Upper lobe of right lung (tissue), 1 donor: ENCODE measurements around the gene SOSTDC1. TPM values are rescaled to one million over a fixed set of nuclear protein-coding genes. Genes with fewer than 3 reads are reported as not detected.
A peak's percentile ranks its signal among the peaks of the same experiment; 100 is the strongest.

Experiments used
- ATAC-seq: fragments of 200-7000 bp; cut with Tn5 transposase; one replicate; pipeline ENCODE4 v1.9.1; 2020; ENCODE audit warnings: mild to moderate bottlenecking, moderate library complexity
- DNase-seq: peaks from one replicate; pipeline ENCODE4 v3.0.0-alpha.2; 2020
- H3K27ac ChIP-seq: fragments of 200-600 bp; one replicate; pipeline ENCODE4 v1.8.0; 2022
- H3K27me3 ChIP-seq: fragments of 200-600 bp; one replicate; pipeline ENCODE4 v1.8.0; 2022; ENCODE audit warnings: mild to moderate bottlenecking
- H3K36me3 ChIP-seq: fragments of 200-600 bp; one replicate; pipeline ENCODE4 v1.8.0; 2022
- H3K4me1 ChIP-seq: fragments of 200-600 bp; one replicate; pipeline ENCODE4 v1.8.0; 2022
- H3K4me3 ChIP-seq: fragments of 200-600 bp; one replicate; pipeline ENCODE4 v1.8.0; 2022; ENCODE audit warnings: mild to moderate bottlenecking
- H3K9me3 ChIP-seq: fragments of 200-600 bp; one replicate; pipeline ENCODE4 v1.8.0; 2022
- CTCF ChIP-seq: fragments of 200-600 bp; IDR thresholded peaks from one replicate; pipeline ENCODE4 v1.8.0; 2022; ENCODE audit warnings: antibody characterized with exemption
- intact Hi-C: fragments of 100-400 bp; cut with DNase I; formaldehyde crosslinking; loops from one replicate; pipeline ENCODE4 v1.11.0; 2022
- total RNA-seq: library from RNA; stranded (reverse); fragmentation: NEBNext Ultra II Directional; extraction: Animal tissue kit (Norgen Biotek cat#: 25700); gene quantifications from one replicate; pipeline ENCODE4 v1.2.1, GENCODE V29; 2021
- donor health status: DM: no; HTN: yes; CAD: no; lungs with severe emphysema.

Gene SOSTDC1
- total RNA-seq, 1 donor from 2014 or later = 3.7 TPM

GRCh38 chr7:16430133-16430532 lies 35.4 kb downstream of the SOSTDC1 start:
- intact Hi-C loops = no loop called here

GRCh38 chr7:16428672-16429071 lies 36.9 kb downstream of the SOSTDC1 start:
- ATAC-seq (peak; percentile 60), DNase-seq (no peak)
- no peak overlapping the region for H3K4me3 ChIP-seq
- no peaks in the 10 kb centered on the region for H3K27me3 ChIP-seq
- no peaks in the 10 kb centered on the region for H3K4me1 ChIP-seq
- no peaks in the 10 kb centered on the region for H3K9me3 ChIP-seq
- H3K36me3 ChIP-seq = no peaks in the 10 kb centered on the region
- H3K27ac ChIP-seq = no peak overlapping the region
- intact Hi-C loops = no loop called here
- no peak for TF ChIP-seq CTCF

More at GRCh38 chr7:16430133-16430532, 35.4 kb downstream of the SOSTDC1 start:
- Histone ChIP-seq H3K27me3 (no peaks in the 10 kb centered on the region), H3K4me3 (no peak overlapping the region), H3K4me1 (no peaks in the 10 kb centered on the region), H3K27ac (no peak overlapping the region), H3K36me3 (no peaks in the 10 kb centered on the region), H3K9me3 (no peaks in the 10 kb centered on the region)
- DNase-seq = no peak
- ATAC-seq = no peak
- TF ChIP-seq CTCF = no peak

GRCh38 chr7:16428182-16428581 lies 37.4 kb downstream of the SOSTDC1 start:
- ATAC-seq (no peak), DNase-seq (no peak)
- H3K4me1 ChIP-seq = no peaks in the 10 kb centered on the region
- H3K36me3 ChIP-seq = no peaks in the 10 kb centered on the region
- intact Hi-C loops = no loop called here
- H3K27me3 ChIP-seq = no peaks in the 10 kb centered on the region
- TF ChIP-seq CTCF = no peak
- H3K27ac ChIP-seq = no peak overlapping the region
- no peaks in the 10 kb centered on the region for H3K9me3 ChIP-seq
- H3K4me3 ChIP-seq = no peak overlapping the region

- no peak for ATAC-seq
- no peak overlapping the region for H3K27ac ChIP-seq
- intact Hi-C loops = no loop called here
- TF ChIP-seq CTCF = no peak
- H3K27me3 ChIP-seq = no peaks in the 10 kb centered on the region
- H3K9me3 ChIP-seq = no peaks in the 10 kb centered on the region
- no peak for DNase-seq
- peaks cover 18% of the 10 kb centered on the region for H3K4me1 ChIP-seq
- no peaks in the 10 kb centered on the region for H3K36me3 ChIP-seq
- H3K4me3 ChIP-seq = no peak overlapping the region
Observed at GRCh38 chr7:16423761-16424160, 41.8 kb downstream of the SOSTDC1 start.

- H3K4me1 ChIP-seq = peaks cover 18% of the 10 kb centered on the region
- H3K4me3 ChIP-seq = no peak overlapping the region
- no peaks in the 10 kb centered on the region for H3K27me3 ChIP-seq
- no peaks in the 10 kb centered on the region for H3K9me3 ChIP-seq
- DNase-seq (no peak), ATAC-seq (no peak)
- intact Hi-C loops = no loop called here
- peak overlapping the region; percentile 97 for H3K27ac ChIP-seq
- no peak for TF ChIP-seq CTCF
- no peaks in the 10 kb centered on the region for H3K36me3 ChIP-seq
Observed at GRCh38 chr7:16422917-16423316, 42.6 kb downstream of the SOSTDC1 start.

GRCh38 chr7:16422103-16422435 lies 43.5 kb downstream of the SOSTDC1 start:
- H3K4me1 ChIP-seq = peaks cover 18% of the 10 kb centered on the region
- no peak for DNase-seq
- H3K9me3 ChIP-seq = no peaks in the 10 kb centered on the region
- peak overlapping the region; percentile 97 for H3K27ac ChIP-seq
- no peak for TF ChIP-seq CTCF
- intact Hi-C loops = no loop called here
- no peaks in the 10 kb centered on the region for H3K36me3 ChIP-seq
- no peak for ATAC-seq
- H3K27me3 ChIP-seq = no peaks in the 10 kb centered on the region
- no peak overlapping the region for H3K4me3 ChIP-seq
